ENCODE measurements around the gene NDUFB7. TPM values are rescaled to one million over a fixed set of nuclear protein-coding genes. Genes with fewer than 3 reads are reported as not detected.

Gene NDUFB7
- total and polyA plus RNA-seq, 2 experiments from 2014 or later = 244 to 316 TPM

DNA sequence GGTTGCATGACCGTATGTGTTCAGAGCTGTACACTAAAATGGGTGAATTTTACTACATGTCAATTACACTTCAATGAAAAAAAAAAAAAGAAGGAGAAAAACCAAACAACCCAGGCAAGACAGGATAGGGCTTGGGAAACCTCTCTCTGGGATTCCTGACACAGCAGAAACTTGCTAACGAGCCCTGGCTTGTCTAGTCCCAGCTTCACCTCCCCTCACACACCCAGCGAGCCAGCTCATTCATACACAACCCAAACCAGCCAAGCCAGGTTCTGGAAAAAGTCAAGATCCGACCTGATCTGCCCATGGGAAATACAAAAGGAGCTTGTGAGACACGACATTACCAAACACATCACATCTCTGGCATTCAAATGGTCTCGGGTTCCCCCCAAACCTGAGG lies 46.1 kb downstream of the NDUFB7 start:
- Histone ChIP-seq H3K27ac (no peak overlapping the region), H3K36me3 (ENCODE audit: low read depth) (no peaks in the 10 kb centered on the region), H2AFZ (no peak overlapping the region), H3K9me2 (ENCODE audit: insufficient read depth) (no peaks in the 10 kb centered on the region), H3K4me1 (ENCODE audit: insufficient read depth) (peaks cover 17% of the 10 kb centered on the region), H3K4me2 (ENCODE audit: unreplicated experiment) (no peak overlapping the region), H4K20me1 (ENCODE audit: insufficient read depth) (no peaks in the 10 kb centered on the region), H3K4me3 (no peak overlapping the region), H3K79me2 (ENCODE audit: insufficient read depth) (peaks cover 9% of the 10 kb centered on the region), H3K27me3 (replicated peaks; ENCODE audit: insufficient read depth) (no peaks in the 10 kb centered on the region), H3K9me3 (ENCODE audit: low read depth) (no peaks in the 10 kb centered on the region), H3F3A (ENCODE audit: insufficient read depth) (peaks cover 15% of the 10 kb centered on the region), H3K9ac (no peak overlapping the region)
- TF ChIP-seq EZH2phosphoT487 (IDR thresholded peaks at IDR 0.05; ENCODE audit: insufficient read depth, low read depth) = no peak
- no peak for TF ChIP-seq EZH2 (IDR thresholded peaks at IDR 0.05; ENCODE audit: insufficient read depth, poor library complexity, severe bottlenecking)
- DNase-seq = no peak
- in situ Hi-C loops (cut with MboI) = no loop called here
- WGBS, 2 experiments (ENCODE audit: low coverage in 1 of 2, low lambda C conversion rate in 2 of 2, missing lambda C conversion rate in 2 of 2) = 75 to 79% methylated on average over 6 of the region's 6 CpGs

DNA sequence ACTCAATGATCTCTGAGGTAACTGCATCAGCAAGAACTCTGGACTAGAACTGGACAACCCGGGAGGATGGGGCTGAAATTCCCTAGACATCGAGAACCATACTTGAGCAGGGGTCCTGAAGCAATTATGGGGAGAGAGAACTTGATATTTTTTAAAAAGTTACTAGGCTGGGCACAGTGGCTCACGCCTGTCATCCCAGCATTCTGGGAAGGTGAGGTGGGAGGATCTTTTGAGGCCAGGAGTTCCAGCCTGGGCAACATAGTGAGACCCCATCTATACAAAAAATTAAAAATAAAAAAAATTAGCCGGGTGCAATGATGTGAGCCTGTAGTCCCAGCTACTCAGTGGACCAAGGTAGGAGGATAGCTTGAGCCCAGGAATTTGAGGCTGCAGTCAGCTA lies 51.3 kb downstream of the NDUFB7 start:
- Histone ChIP-seq H3K79me2 (ENCODE audit: insufficient read depth) (peaks cover 21% of the 10 kb centered on the region), H3K9me3 (ENCODE audit: low read depth) (no peaks in the 10 kb centered on the region), H3K4me3 (no peak overlapping the region), H3K27ac (peak overlapping the region; percentile 69), H3K9me2 (ENCODE audit: insufficient read depth) (no peaks in the 10 kb centered on the region), H3K27me3 (replicated peaks; ENCODE audit: insufficient read depth) (no peaks in the 10 kb centered on the region), H3K4me2 (ENCODE audit: unreplicated experiment) (no peak overlapping the region), H3K4me1 (ENCODE audit: insufficient read depth) (peaks cover 18% of the 10 kb centered on the region), H3F3A (ENCODE audit: insufficient read depth) (peaks cover 21% of the 10 kb centered on the region), H4K20me1 (ENCODE audit: insufficient read depth) (no peaks in the 10 kb centered on the region), H3K9ac (no peak overlapping the region), H3K36me3 (ENCODE audit: low read depth) (peaks cover 9% of the 10 kb centered on the region; the same call in 1 of the 2 replicates), H2AFZ (no peak overlapping the region)
- no peak for DNase-seq
- in situ Hi-C loops (cut with MboI) = no loop called here
- TF ChIP-seq EZH2phosphoT487 (IDR thresholded peaks at IDR 0.05; ENCODE audit: insufficient read depth, low read depth) (no peak), EZH2 (IDR thresholded peaks at IDR 0.05; ENCODE audit: insufficient read depth, poor library complexity, severe bottlenecking) (no peak)
- 79% methylated on average over 4 of the region's 4 CpGs for WGBS, 2 experiments (ENCODE audit: low coverage in 1 of 2, low lambda C conversion rate in 2 of 2, missing lambda C conversion rate in 2 of 2)

DNA sequence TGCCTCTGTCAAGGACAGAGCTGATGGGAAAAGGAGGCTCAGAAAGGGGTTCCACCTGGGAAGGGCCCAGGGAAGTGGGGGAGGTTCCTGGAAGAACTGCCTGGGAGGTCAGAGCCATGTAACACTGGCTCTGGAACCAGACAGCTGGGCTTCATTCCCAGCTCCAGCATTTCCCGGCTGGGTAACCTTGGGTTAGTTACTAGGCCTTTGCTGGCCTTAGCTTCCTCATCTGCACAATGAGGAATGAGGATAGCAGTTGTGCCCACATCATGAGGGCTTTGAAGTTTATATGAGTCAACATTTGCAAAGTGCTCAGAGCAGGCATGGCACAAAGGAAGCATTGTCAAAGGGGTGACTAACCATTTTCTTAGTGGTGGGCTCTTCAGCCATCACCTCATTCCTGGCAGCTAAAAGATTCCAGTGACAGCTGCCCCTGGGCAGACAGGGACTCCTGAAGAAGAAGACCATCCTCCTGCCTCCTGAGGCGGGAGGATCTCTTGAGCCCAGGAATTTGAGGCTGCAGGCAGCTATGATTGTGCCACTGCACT lies 51.9 kb downstream of the NDUFB7 start:
- no peak overlapping the region for H3K4me2 ChIP-seq (ENCODE audit: unreplicated experiment)
- no peaks in the 10 kb centered on the region for H3K9me3 ChIP-seq (ENCODE audit: low read depth)
- H3K4me3 ChIP-seq = no peak overlapping the region
- peaks cover 24% of the 10 kb centered on the region for H3K4me1 ChIP-seq (ENCODE audit: insufficient read depth)
- peaks cover 15% of the 10 kb centered on the region for H3K36me3 ChIP-seq (ENCODE audit: low read depth)
- in situ Hi-C loops (cut with MboI) = no loop called here
- peaks cover 26% of the 10 kb centered on the region for H3F3A ChIP-seq (ENCODE audit: insufficient read depth)
- H3K79me2 ChIP-seq (ENCODE audit: insufficient read depth) = peaks cover 27% of the 10 kb centered on the region
- no peak for TF ChIP-seq EZH2phosphoT487 (IDR thresholded peaks at IDR 0.05; ENCODE audit: insufficient read depth, low read depth)
- H2AFZ ChIP-seq = no peak overlapping the region
- peak overlapping the region; percentile 69 for H3K27ac ChIP-seq
- no peaks in the 10 kb centered on the region for H4K20me1 ChIP-seq (ENCODE audit: insufficient read depth)
- no peaks in the 10 kb centered on the region for H3K9me2 ChIP-seq (ENCODE audit: insufficient read depth)
- DNase-seq = peak; percentile 87
- H3K9ac ChIP-seq = peak overlapping the region; percentile 32
- WGBS, 2 experiments (ENCODE audit: low coverage in 1 of 2, low lambda C conversion rate in 2 of 2, missing lambda C conversion rate in 2 of 2) = 40 to 50% methylated on average over 2 of the region's 2 CpGs
- no peaks in the 10 kb centered on the region for H3K27me3 ChIP-seq (replicated peaks; ENCODE audit: insufficient read depth)

DNA sequence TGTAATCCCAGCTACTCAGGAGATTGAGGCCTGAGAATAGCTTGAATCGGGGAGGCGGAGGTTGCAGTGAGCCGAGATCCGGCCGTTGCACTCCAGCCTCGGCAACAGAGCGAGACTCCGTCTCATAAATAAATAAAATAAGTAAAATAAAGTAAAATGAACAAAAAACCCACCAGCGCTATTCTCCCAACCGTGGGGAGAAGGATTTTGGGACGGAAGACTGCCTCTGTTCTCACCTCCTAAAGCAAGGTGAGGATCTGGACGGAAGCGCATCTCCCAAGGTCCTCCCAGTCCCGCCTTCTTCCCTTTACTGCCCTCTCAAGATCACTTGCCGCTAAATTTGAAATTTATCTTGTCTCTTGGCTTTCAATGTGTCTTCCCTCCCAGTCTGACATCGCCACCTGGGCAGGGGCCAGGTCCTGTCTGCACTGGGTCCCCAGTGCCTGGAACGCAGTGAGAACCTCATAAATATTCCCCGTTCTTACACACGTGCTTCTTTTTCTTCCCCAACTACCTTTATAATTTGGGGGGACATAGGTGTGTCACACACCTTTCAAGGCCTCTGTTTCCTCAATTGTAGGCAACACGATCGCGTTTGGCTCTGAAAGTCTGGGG lies 52.5 kb downstream of the NDUFB7 start:
- no peaks in the 10 kb centered on the region for H3K9me3 ChIP-seq (ENCODE audit: low read depth)
- H2AFZ ChIP-seq = peak overlapping the region; percentile 96
- H3K36me3 ChIP-seq (ENCODE audit: low read depth) = peaks cover 21% of the 10 kb centered on the region
- H3K27ac ChIP-seq = peak overlapping the region; percentile 69
- H3F3A ChIP-seq (ENCODE audit: insufficient read depth) = peaks cover 31% of the 10 kb centered on the region
- H4K20me1 ChIP-seq (ENCODE audit: insufficient read depth) = no peaks in the 10 kb centered on the region
- in situ Hi-C loops (cut with MboI) = no loop called here
- no peaks in the 10 kb centered on the region for H3K9me2 ChIP-seq (ENCODE audit: insufficient read depth)
- WGBS, 2 experiments (ENCODE audit: low coverage in 1 of 2, low lambda C conversion rate in 2 of 2, missing lambda C conversion rate in 2 of 2) = 87 to 90% methylated on average over 22 of the region's 22 CpGs
- peak overlapping the region; percentile 74; the same call in 1 of the 2 replicates for H3K4me3 ChIP-seq
- peaks cover 33% of the 10 kb centered on the region for H3K79me2 ChIP-seq (ENCODE audit: insufficient read depth)
- TF ChIP-seq EZH2phosphoT487 (IDR thresholded peaks at IDR 0.05; ENCODE audit: insufficient read depth, low read depth) (no peak), EZH2 (IDR thresholded peaks at IDR 0.05; ENCODE audit: insufficient read depth, poor library complexity, severe bottlenecking) (no peak)
- peak overlapping the region; percentile 78 for H3K4me2 ChIP-seq (ENCODE audit: unreplicated experiment)
- no peak for DNase-seq
- no peaks in the 10 kb centered on the region for H3K27me3 ChIP-seq (replicated peaks; ENCODE audit: insufficient read depth)
- peaks cover 25% of the 10 kb centered on the region for H3K4me1 ChIP-seq (ENCODE audit: insufficient read depth)
- peak overlapping the region; percentile 32 for H3K9ac ChIP-seq

All from GM23248 (cell line).